OCI-LY7 (cell line): Measurements from ENCODE around the gene LARGE1. TPM values are rescaled to one million over a fixed set of nuclear protein-coding genes. Genes with fewer than 3 reads are reported as not detected.

Experiments
- BruUV-seq: library from RNA; stranded (reverse); fragments of 400-500 nt; replicated peaks from 2 replicates; lab custom pipeline; 2021; lab: Mats Ljungman, UMichigan
- CTCF ChIA-PET: fragments of 300-600 bp; sonication (Branson Sonifier 250); formaldehyde crosslinking; loops from one replicate; lab custom pipeline; 2022; ENCODE audit warnings: antibody characterized with exemption; ENCODE audit not compliant: unreplicated experiment; lab: Charles Lee
- POLR2A ChIA-PET: fragments of 300-600 bp; sonication (Branson Sonifier 250); formaldehyde crosslinking; loops from one replicate; lab custom pipeline; 2022; ENCODE audit warnings: antibody characterized with exemption; lab: Charles Lee
- DNase-seq: peaks from one replicate; pipeline ENCODE4 v3.0.0-alpha.2; 2015; ENCODE audit warnings: low spot score
- H2AFZ ChIP-seq: fragments of 200-600 bp; sonication (generic), shearing (Covaris generic); 2 replicates; pipeline ENCODE4 v1.6.1; 2014; ENCODE audit warnings: mild to moderate bottlenecking, antibody characterized with exemption, low read length, moderate library complexity
- H3K27ac ChIP-seq: fragments of 200-600 bp; sonication (generic); 2 replicates; pipeline ENCODE4 v1.5.1; 2014; ENCODE audit warnings: mixed run types, low read depth, mild to moderate bottlenecking, moderate library complexity, low read length, inconsistent platforms; ENCODE audit not compliant: poor library complexity, severe bottlenecking
- H3K36me3 ChIP-seq: fragments of 200-600 bp; sonication (generic); 2 replicates; pipeline ENCODE4 v1.6.1; 2014; ENCODE audit warnings: mild to moderate bottlenecking, antibody characterized with exemption, low read length, moderate library complexity, mixed read lengths; ENCODE audit not compliant: insufficient read depth
- H3K4me1 ChIP-seq: fragments of 200-600 bp; sonication (generic); 2 replicates; pipeline ENCODE4 v1.5.1; 2014; ENCODE audit warnings: mild to moderate bottlenecking, low read length; ENCODE audit not compliant: insufficient read depth, poor library complexity, severe bottlenecking
- H3K4me2 ChIP-seq: fragments of 200-600 bp; sonication (generic); 2 replicates; pipeline ENCODE4 v1.6.1; 2014; ENCODE audit warnings: mild to moderate bottlenecking, low read length
- H3K4me3 ChIP-seq: fragments of 200-600 bp; sonication (generic); 2 replicates; pipeline ENCODE4 v1.5.1; 2014; ENCODE audit warnings: mild to moderate bottlenecking, low read depth, low read length; ENCODE audit not compliant: poor library complexity, severe bottlenecking
- H3K79me2 ChIP-seq: fragments of 200-600 bp; sonication (generic); 2 replicates; pipeline ENCODE4 v1.6.1; 2016; ENCODE audit warnings: low read depth, mild to moderate bottlenecking, low read length, moderate library complexity, mixed read lengths; ENCODE audit not compliant: insufficient read depth
- H3K9me2 ChIP-seq: fragments of 200-600 bp; sonication (generic); 2 replicates; pipeline ENCODE4 v1.6.1; 2016; ENCODE audit warnings: mild to moderate bottlenecking, low read length, mixed read lengths; ENCODE audit not compliant: insufficient read depth
- H3K9me3 ChIP-seq: fragments of 200-600 bp; sonication (generic); 2 replicates; pipeline ENCODE4 v1.6.1; 2014; ENCODE audit warnings: mild to moderate bottlenecking, mixed run types, low read length, mixed read lengths
- H4K20me1 ChIP-seq: fragments of 200-600 bp; sonication (generic); 2 replicates; pipeline ENCODE4 v1.6.1; 2014; ENCODE audit warnings: mild to moderate bottlenecking, antibody characterized with exemption, low read length, moderate library complexity, mixed read lengths; ENCODE audit not compliant: insufficient read depth
- EZH2phosphoT487 ChIP-seq: fragments of 200-600 bp; sonication (generic); IDR thresholded peaks from 2 replicates; pipeline ENCODE4 v1.6.1; 2018; ENCODE audit warnings: low read depth, borderline replicate concordance, mild to moderate bottlenecking, mixed run types, antibody characterized with exemption, low read length, moderate library complexity, mixed read lengths
- intact Hi-C: fragments of 100-400 bp; cut with micrococcal nuclease; formaldehyde crosslinking; loops from one replicate; pipeline ENCODE4 v1.10.0; 2022; ENCODE audit not compliant: unreplicated experiment
- total RNA-seq, 2 experiments: library from RNA; depleted of rRNA in 1 of 2; stranded (reverse); fragments of >200 nt in 1 of 2; shearing (Covaris generic) in 1 of 2; gene quantifications; 2 replicates each; pipeline ENCODE4 v1.2.3, GENCODE V29; 2014 to 2022
- TF ChIP-seq, protein P1 (sequence below): fragments of 200-600 bp; sonication (generic); conservative IDR thresholded peaks from 2 replicates; pipeline ENCODE4 v1.5.1; 2014; ENCODE audit warnings: mild to moderate bottlenecking, antibody characterized with exemption, low read length, moderate library complexity, mixed read lengths

Gene LARGE1
- total RNA-seq, 2 experiments from 2014 or later = 31.5 to 31.9 TPM

DNA sequence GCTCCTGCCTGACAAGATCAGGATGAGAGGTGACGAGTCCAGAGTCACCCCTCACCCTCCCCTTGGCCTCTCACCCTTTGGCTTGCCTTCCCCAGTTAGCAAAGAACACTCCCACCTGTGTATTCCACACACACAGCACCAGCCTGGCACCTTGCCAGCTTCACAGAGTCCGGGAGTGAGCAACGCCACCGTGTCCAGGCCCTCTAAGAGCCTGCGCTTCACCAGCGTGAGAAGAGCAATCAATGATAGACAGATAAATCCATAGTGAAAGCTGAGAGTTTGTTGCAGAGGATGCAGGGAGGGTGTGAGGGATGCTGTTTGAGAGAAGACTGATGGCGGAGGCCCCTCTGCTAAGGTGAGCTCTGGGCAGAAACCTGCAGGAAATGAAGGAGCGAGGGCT is 404.5 kb downstream of the LARGE1 start:
- H3K4me2 ChIP-seq = no peak overlapping the region
- H4K20me1 ChIP-seq = no peaks in the 10 kb centered on the region
- intact Hi-C loops = loop anchor here (5.0 kb wide), 1 partner anchor 597 kb away; no protein-coding TSS in a partner anchor

DNA sequence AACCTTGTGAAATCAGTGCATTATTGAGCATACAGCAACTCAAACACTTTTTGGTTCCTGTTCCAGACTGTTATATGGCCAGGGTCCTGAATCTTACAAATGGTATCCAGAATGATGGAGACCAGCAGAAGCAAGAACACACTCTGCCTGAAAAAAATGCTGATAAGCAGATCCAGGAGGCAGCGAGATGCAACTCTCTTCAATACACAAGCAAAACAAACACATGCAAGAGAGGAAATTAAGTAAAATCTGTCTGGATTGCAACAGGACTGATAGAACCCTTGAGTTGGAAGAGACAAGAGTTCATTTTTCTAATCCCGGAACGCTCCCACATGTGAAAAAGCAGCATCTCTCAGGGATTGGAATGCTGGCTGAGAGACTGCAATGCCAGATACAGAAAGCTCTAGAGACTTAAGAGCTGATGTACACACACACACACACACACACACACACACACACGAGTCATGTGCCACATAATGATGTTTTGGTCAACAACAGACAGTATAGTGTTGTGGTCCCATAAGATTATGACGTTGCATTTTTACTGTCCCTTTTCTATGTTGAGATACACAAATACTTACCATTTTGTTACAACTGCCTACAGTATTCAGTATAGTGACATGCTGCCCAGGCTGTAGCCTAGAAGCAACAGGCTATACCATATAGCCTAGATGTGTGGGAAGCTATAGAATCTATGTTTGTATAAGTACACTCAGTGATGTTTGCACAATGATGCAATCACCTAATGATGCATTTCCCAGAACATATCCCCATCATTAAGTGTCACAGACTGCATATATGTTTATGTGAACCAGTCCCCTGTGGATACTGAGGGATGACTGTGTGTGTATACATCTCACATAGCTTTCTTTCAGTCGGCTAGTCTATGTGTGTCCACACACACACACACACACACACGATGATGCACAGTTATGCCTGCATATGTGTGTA is 406.6 kb downstream of the LARGE1 start:
- no peak overlapping the region for H3K4me3 ChIP-seq
- BruUV-seq = no TSS peak
- H3K9me3 ChIP-seq = no peaks in the 10 kb centered on the region
- no peaks in the 10 kb centered on the region for H3K9me2 ChIP-seq
- no peak for DNase-seq
- H3K4me1 ChIP-seq = no peaks in the 10 kb centered on the region
- TF ChIP-seq EZH2phosphoT487 = no peak
- TF ChIP-seq, protein P1, sequence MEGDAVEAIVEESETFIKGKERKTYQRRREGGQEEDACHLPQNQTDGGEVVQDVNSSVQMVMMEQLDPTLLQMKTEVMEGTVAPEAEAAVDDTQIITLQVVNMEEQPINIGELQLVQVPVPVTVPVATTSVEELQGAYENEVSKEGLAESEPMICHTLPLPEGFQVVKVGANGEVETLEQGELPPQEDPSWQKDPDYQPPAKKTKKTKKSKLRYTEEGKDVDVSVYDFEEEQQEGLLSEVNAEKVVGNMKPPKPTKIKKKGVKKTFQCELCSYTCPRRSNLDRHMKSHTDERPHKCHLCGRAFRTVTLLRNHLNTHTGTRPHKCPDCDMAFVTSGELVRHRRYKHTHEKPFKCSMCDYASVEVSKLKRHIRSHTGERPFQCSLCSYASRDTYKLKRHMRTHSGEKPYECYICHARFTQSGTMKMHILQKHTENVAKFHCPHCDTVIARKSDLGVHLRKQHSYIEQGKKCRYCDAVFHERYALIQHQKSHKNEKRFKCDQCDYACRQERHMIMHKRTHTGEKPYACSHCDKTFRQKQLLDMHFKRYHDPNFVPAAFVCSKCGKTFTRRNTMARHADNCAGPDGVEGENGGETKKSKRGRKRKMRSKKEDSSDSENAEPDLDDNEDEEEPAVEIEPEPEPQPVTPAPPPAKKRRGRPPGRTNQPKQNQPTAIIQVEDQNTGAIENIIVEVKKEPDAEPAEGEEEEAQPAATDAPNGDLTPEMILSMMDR = no peak
- H3K79me2 ChIP-seq = no peaks in the 10 kb centered on the region
- no peaks in the 10 kb centered on the region for H3K36me3 ChIP-seq
- no peak overlapping the region for H2AFZ ChIP-seq
- H4K20me1 ChIP-seq = no peaks in the 10 kb centered on the region
- H3K4me2 ChIP-seq = no peak overlapping the region
- H3K27ac ChIP-seq = no peak overlapping the region
- intact Hi-C loops = no loop called here
- CTCF ChIA-PET = no interaction called here
- POLR2A ChIA-PET = no interaction called here

More for the DNA sequence above, 404.5 kb downstream of the LARGE1 start:
- TF ChIP-seq EZH2phosphoT487 = no peak
- TF ChIP-seq, protein P1 = no peak
- Histone ChIP-seq H3K36me3 (peaks cover under 1% of the 10 kb centered on the region; the same call in 1 of the 2 replicates), H3K9me3 (peaks cover 1% of the 10 kb centered on the region), H3K9me2 (no peaks in the 10 kb centered on the region), H3K79me2 (no peaks in the 10 kb centered on the region), H3K4me3 (no peak overlapping the region), H2AFZ (no peak overlapping the region), H3K27ac (no peak overlapping the region), H3K4me1 (peaks cover 20% of the 10 kb centered on the region)
- ChIA-PET POLR2A (interaction anchor here (0.6 kb wide), 1 partner anchor 9 kb away, joined by 3 read pairs; no protein-coding TSS in a partner anchor), CTCF (no interaction called here)
- DNase-seq = no peak
- BruUV-seq = no TSS peak

DNA sequence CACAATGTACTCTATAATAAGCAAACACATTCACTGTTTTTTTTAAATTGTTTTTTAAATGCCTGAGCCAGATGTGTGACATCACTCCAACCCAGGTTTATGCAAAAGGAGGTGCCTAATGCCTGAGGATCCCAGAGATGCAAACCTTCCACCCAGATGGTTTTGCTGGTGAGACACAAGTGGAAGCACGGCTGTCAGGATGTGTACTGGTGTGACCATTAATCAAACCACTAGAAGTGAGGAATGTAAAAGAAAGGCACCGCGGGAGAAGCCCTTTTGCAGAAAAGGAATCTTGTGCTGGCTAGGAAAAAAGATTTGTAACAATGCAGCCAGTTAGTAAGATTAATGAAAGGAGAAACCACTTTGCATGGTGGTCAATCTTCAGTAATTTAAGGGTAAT is 407.4 kb downstream of the LARGE1 start:
- H2AFZ ChIP-seq = no peak overlapping the region
- ChIA-PET POLR2A (no interaction called here), CTCF (no interaction called here)

More for the DNA sequence above, 407.4 kb downstream of the LARGE1 start:
- H3K36me3 ChIP-seq = no peaks in the 10 kb centered on the region
- no peaks in the 10 kb centered on the region for H3K9me2 ChIP-seq
- H3K9me3 ChIP-seq = no peaks in the 10 kb centered on the region
- no peak overlapping the region for H3K4me3 ChIP-seq
- no TSS peak for BruUV-seq
- H3K4me2 ChIP-seq = no peak overlapping the region
- H4K20me1 ChIP-seq = no peaks in the 10 kb centered on the region
- intact Hi-C loops = no loop called here
- no peak for TF ChIP-seq EZH2phosphoT487
- TF ChIP-seq, protein P1 = no peak
- no peak for DNase-seq
- no peaks in the 10 kb centered on the region for H3K79me2 ChIP-seq
- no peaks in the 10 kb centered on the region for H3K4me1 ChIP-seq
- H3K27ac ChIP-seq = no peak overlapping the region
